Panc1 (cell line): ENCODE measurements around the gene IQSEC1. TPM values are rescaled to one million over a fixed set of nuclear protein-coding genes. Genes with fewer than 3 reads are reported as not detected.

ENCODE experiments used
- ATAC-seq: fragments of 200-7000 bp; cut with Tn5 transposase; 2 replicates; pipeline ENCODE4 v1.9.1; 2020; ENCODE audit warnings: mild to moderate bottlenecking, moderate library complexity
- BruUV-seq: library from RNA; stranded (reverse); fragments of 400-500 nt; replicated peaks from 2 replicates; lab custom pipeline; 2021; lab: Mats Ljungman, UMichigan
- CTCF ChIA-PET: fragments of 300-600 bp; sonication (Branson Sonifier 250); formaldehyde crosslinking; loops from one replicate; lab custom pipeline; 2022; ENCODE audit warnings: antibody characterized with exemption; lab: Charles Lee
- POLR2A ChIA-PET: fragments of 300-600 bp; sonication (Branson Sonifier 250); formaldehyde crosslinking; loops from one replicate; lab custom pipeline; 2022; ENCODE audit warnings: antibody characterized with exemption; lab: Charles Lee
- DNase-seq: peaks from one replicate; pipeline ENCODE4 v3.0.0-alpha.2; 2010; ENCODE audit warnings: low read depth, low spot score
- H3K27ac ChIP-seq: 2 replicates; pipeline ENCODE4 v1.5.1; 2011; ENCODE audit warnings: mild to moderate bottlenecking, low read length, inconsistent platforms
- H3K27me3 ChIP-seq: fragments of 200-500 bp; sonication (Bioruptor generic); 2 replicates; pipeline ENCODE4 v1.6.0; 2014; ENCODE audit warnings: low read length, inconsistent platforms; ENCODE audit not compliant: control insufficient read depth, insufficient read depth
- H3K36me3 ChIP-seq: fragments of 200-500 bp; sonication (Bioruptor generic); 2 replicates; pipeline ENCODE4 v1.5.1; 2014; ENCODE audit warnings: inconsistent platforms, mild to moderate bottlenecking, low read length, moderate library complexity; ENCODE audit not compliant: control insufficient read depth, insufficient read depth
- H3K4me1 ChIP-seq: 2 replicates; pipeline ENCODE4 v1.5.1; 2011; ENCODE audit warnings: inconsistent platforms, mild to moderate bottlenecking, low read length, moderate library complexity; ENCODE audit not compliant: control insufficient read depth, insufficient read depth
- H3K4me3 ChIP-seq, 2 experiments: 2 replicates each; pipeline ENCODE4 v1.5.1; 2011 to 2012; ENCODE audit warnings: low read depth in 2 of 2, low read length in 2 of 2, mild to moderate bottlenecking in 2 of 2, inconsistent platforms in 1 of 2, moderate library complexity in 1 of 2
- H3K9me3 ChIP-seq: fragments of 200-500 bp; sonication (Bioruptor generic); 2 replicates; pipeline ENCODE4 v1.5.1; 2014; ENCODE audit warnings: low read depth, mild to moderate bottlenecking, inconsistent platforms, low read length, moderate library complexity; ENCODE audit not compliant: control insufficient read depth, insufficient read depth
- POLR2AphosphoS5 ChIP-seq: IDR thresholded peaks from 2 replicates; pipeline ENCODE4 v1.6.1; 2012; ENCODE audit warnings: mild to moderate bottlenecking, low read depth, low read length, moderate library complexity
- REST ChIP-seq, 2 experiments: IDR thresholded peaks; 2 replicates each; pipeline ENCODE4 v1.6.1; 2011 to 2012; ENCODE audit warnings: low read depth in 2 of 2, control low read depth in 1 of 2, low read length in 1 of 2, mild to moderate bottlenecking in 1 of 2, moderate library complexity in 1 of 2; ENCODE audit not compliant: insufficient read depth in 1 of 2
- SIN3A ChIP-seq: IDR thresholded peaks from 2 replicates; pipeline ENCODE4 v1.6.1; 2012; ENCODE audit warnings: low read depth, mild to moderate bottlenecking, low read length, moderate library complexity, borderline replicate concordance; ENCODE audit not compliant: insufficient read depth
- TCF7L2 ChIP-seq: IDR thresholded peaks from 2 replicates; pipeline ENCODE4 v1.6.1; 2011; ENCODE audit warnings: mild to moderate bottlenecking, low read depth, low read length, inconsistent platforms
- in situ Hi-C: cut with HindIII; loops from 2 replicates; pipeline ENCODE4 v1.10.0; 2016; ENCODE audit warnings: low sequenced_read_pairs, low pct_unique_long_range_greater_than_20kb
- intact Hi-C: fragments of 100-400 bp; cut with micrococcal nuclease; formaldehyde crosslinking; loops from one replicate; pipeline ENCODE4 v1.10.0; 2022; ENCODE audit not compliant: unreplicated experiment
- total RNA-seq: library from RNA; stranded (reverse); gene quantifications from one replicate; pipeline ENCODE4 v1.2.1, GENCODE V29; 2021; ENCODE audit not compliant: unreplicated experiment
- TF ChIP-seq, protein P1 (sequence below): fragments of 450-650 bp; IDR thresholded peaks from 2 replicates; pipeline ENCODE4 v1.5.1; 2017; ENCODE audit warnings: mild to moderate bottlenecking

IQSEC1 gene
- total RNA-seq, 1 experiment from 2014 or later, result 28.4 TPM

- H3K9me3 ChIP-seq, result no peaks in the 10 kb centered on the region
- no peaks in the 10 kb centered on the region for H3K36me3 ChIP-seq
- intact Hi-C loops (no loop called here), in situ Hi-C loops (no loop called here)
- H3K4me3 ChIP-seq, result no peak overlapping the region
- H3K27me3 ChIP-seq, result no peaks in the 10 kb centered on the region
- ChIA-PET CTCF (no interaction called here), POLR2A (interaction anchor here (0.6 kb wide), 1 partner anchor 508 kb away, joined by 4 read pairs; no protein-coding TSS in a partner anchor)
- no peak overlapping the region for H3K27ac ChIP-seq
- H3K4me1 ChIP-seq, result peaks cover 4% of the 10 kb centered on the region; the same call in 1 of the 2 replicates
- ATAC-seq, result no peak
- no peak for DNase-seq
- BruUV-seq, result no TSS peak
- TF ChIP-seq POLR2AphosphoS5 (no peak), TCF7L2 (no peak), REST (IDR thresholded peaks at IDR 0.05; ENCODE audit: insufficient read depth in 1 of 2, low read depth in 2 of 2, low read length in 1 of 2) (no peak), SIN3A (no peak)
- TF ChIP-seq, protein P1, sequence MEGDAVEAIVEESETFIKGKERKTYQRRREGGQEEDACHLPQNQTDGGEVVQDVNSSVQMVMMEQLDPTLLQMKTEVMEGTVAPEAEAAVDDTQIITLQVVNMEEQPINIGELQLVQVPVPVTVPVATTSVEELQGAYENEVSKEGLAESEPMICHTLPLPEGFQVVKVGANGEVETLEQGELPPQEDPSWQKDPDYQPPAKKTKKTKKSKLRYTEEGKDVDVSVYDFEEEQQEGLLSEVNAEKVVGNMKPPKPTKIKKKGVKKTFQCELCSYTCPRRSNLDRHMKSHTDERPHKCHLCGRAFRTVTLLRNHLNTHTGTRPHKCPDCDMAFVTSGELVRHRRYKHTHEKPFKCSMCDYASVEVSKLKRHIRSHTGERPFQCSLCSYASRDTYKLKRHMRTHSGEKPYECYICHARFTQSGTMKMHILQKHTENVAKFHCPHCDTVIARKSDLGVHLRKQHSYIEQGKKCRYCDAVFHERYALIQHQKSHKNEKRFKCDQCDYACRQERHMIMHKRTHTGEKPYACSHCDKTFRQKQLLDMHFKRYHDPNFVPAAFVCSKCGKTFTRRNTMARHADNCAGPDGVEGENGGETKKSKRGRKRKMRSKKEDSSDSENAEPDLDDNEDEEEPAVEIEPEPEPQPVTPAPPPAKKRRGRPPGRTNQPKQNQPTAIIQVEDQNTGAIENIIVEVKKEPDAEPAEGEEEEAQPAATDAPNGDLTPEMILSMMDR, result no peak
Observed at GRCh38 chr3:12970684-12971083, 102.5 kb downstream of the IQSEC1 start.

DNA sequence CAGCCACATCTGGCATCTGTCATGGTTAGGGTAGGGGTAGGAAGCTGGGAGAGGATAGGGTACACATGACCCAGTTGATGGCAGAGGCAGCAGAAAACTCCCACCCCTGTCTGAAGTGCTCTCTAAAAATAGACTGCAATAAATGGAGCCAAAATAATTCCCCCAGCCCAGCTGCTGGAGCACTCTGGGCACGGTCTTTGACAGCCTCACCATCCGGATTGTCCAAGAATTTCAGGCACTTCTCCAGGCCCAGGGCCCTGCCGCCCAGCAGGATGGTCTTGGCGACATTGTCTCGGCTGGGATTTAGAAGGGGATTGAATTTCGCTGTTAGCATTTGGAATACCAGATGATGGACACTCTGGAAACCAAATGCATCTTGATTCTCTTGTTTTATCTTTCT is 103.7 kb downstream of the IQSEC1 start:
- POLR2A ChIA-PET, result no interaction called here
- H3K36me3 ChIP-seq, result no peaks in the 10 kb centered on the region
- H3K4me3 ChIP-seq, result no peak overlapping the region
- CTCF ChIA-PET, result no interaction called here
- no peaks in the 10 kb centered on the region for H3K9me3 ChIP-seq
- H3K4me1 ChIP-seq, result peaks cover 4% of the 10 kb centered on the region; the same call in 1 of the 2 replicates
- H3K27me3 ChIP-seq, result no peaks in the 10 kb centered on the region
- no peak for ATAC-seq
- intact Hi-C loops (no loop called here), in situ Hi-C loops (no loop called here)
- TF ChIP-seq, protein P1, result no peak
- TF ChIP-seq SIN3A, result no peak
- no peak for TF ChIP-seq TCF7L2
- TF ChIP-seq POLR2AphosphoS5, result no peak
- no peak for TF ChIP-seq REST (IDR thresholded peaks at IDR 0.05; ENCODE audit: insufficient read depth in 1 of 2, low read depth in 2 of 2, low read length in 1 of 2)
- no TSS peak for BruUV-seq
- no peak for DNase-seq
- no peak overlapping the region for H3K27ac ChIP-seq
